OCI-LY3 (cell line): ENCODE data around the gene RIBC1.

Source experiments
- CTCF ChIP-seq: fragments of 200-600, 300-600 bp; sonication (generic); IDR thresholded peaks from 2 replicates; pipeline ENCODE4 v1.5.1; 2014; ENCODE audit warnings: antibody characterized with exemption, low read length, low read depth
- EZH2phosphoT487 ChIP-seq: fragments of 200-600 bp; shearing (Covaris generic); IDR thresholded peaks from 2 replicates; pipeline ENCODE4 v1.6.1; 2018; ENCODE audit warnings: antibody characterized with exemption, mixed run types, low read depth

- TF ChIP-seq CTCF (no peak), EZH2phosphoT487 (no peak)
Observed at GRCh38 chrX:53422861-53423306, at the start of gene RIBC1.
